Mucosa of stomach (tissue), 1 donor: ENCODE measurements around the gene DTNA.

Experiments
- H3K27me3 ChIP-seq: one replicate; pipeline ENCODE4 v1.7.0; 2013; ENCODE audit warnings: mild to moderate bottlenecking, low read length; ENCODE audit not compliant: control insufficient read depth, insufficient read depth
- H3K36me3 ChIP-seq: one replicate; pipeline ENCODE4 v1.7.0; 2013; ENCODE audit warnings: low read length; ENCODE audit not compliant: control insufficient read depth, insufficient read depth
- H3K4me1 ChIP-seq: one replicate; pipeline ENCODE4 v1.7.0; 2013; ENCODE audit warnings: mild to moderate bottlenecking, low read length; ENCODE audit not compliant: control insufficient read depth, insufficient read depth
- H3K4me3 ChIP-seq: one replicate; pipeline ENCODE4 v1.7.0; 2013; ENCODE audit warnings: low read length
- H3K9ac ChIP-seq: one replicate; pipeline ENCODE4 v1.7.0; 2013; ENCODE audit warnings: mild to moderate bottlenecking, low read length, moderate library complexity
- H3K9me3 ChIP-seq: one replicate; pipeline ENCODE4 v1.7.0; 2013; ENCODE audit warnings: mild to moderate bottlenecking, low read length, moderate library complexity; ENCODE audit not compliant: control insufficient read depth
- donor health status: Pancreatic carcinoma.

The DTNA gene

GRCh38 chr18:34775461-34775860 is 65.4 kb downstream of the DTNA start:
- Histone ChIP-seq H3K36me3 (no peaks in the 10 kb centered on the region), H3K4me1 (peaks cover 9% of the 10 kb centered on the region), H3K9ac (no peak overlapping the region), H3K9me3 (no peaks in the 10 kb centered on the region), H3K4me3 (no peak overlapping the region), H3K27me3 (no peaks in the 10 kb centered on the region)

- Histone ChIP-seq H3K27me3 (no peaks in the 10 kb centered on the region), H3K4me3 (no peak overlapping the region), H3K4me1 (peaks cover under 1% of the 10 kb centered on the region), H3K9ac (no peak overlapping the region), H3K9me3 (no peaks in the 10 kb centered on the region), H3K36me3 (no peaks in the 10 kb centered on the region)
Observed at GRCh38 chr18:34779112-34779511, 69.0 kb downstream of the DTNA start.

GRCh38 chr18:34780856-34781255 is 70.8 kb downstream of the DTNA start:
- Histone ChIP-seq H3K36me3 (no peaks in the 10 kb centered on the region), H3K4me3 (no peak overlapping the region), H3K4me1 (no peaks in the 10 kb centered on the region), H3K9ac (no peak overlapping the region), H3K27me3 (no peaks in the 10 kb centered on the region), H3K9me3 (no peaks in the 10 kb centered on the region)

GRCh38 chr18:34783501-34783900 is 73.4 kb downstream of the DTNA start:
- no peaks in the 10 kb centered on the region for H3K36me3 ChIP-seq
- H3K4me3 ChIP-seq, result no peak overlapping the region
- H3K9me3 ChIP-seq, result no peaks in the 10 kb centered on the region
- H3K27me3 ChIP-seq, result no peaks in the 10 kb centered on the region
- no peak overlapping the region for H3K9ac ChIP-seq
- no peaks in the 10 kb centered on the region for H3K4me1 ChIP-seq

- no peaks in the 10 kb centered on the region for H3K36me3 ChIP-seq
- H3K9ac ChIP-seq, result no peak overlapping the region
- H3K9me3 ChIP-seq, result no peaks in the 10 kb centered on the region
- no peak overlapping the region for H3K4me3 ChIP-seq
- no peaks in the 10 kb centered on the region for H3K27me3 ChIP-seq
- no peaks in the 10 kb centered on the region for H3K4me1 ChIP-seq
Observed at GRCh38 chr18:34786162-34786741, 76.2 kb downstream of the DTNA start.

- H3K9me3 ChIP-seq, result no peaks in the 10 kb centered on the region
- H3K9ac ChIP-seq, result no peak overlapping the region
- no peak overlapping the region for H3K4me3 ChIP-seq
- H3K4me1 ChIP-seq, result no peaks in the 10 kb centered on the region
- H3K36me3 ChIP-seq, result no peaks in the 10 kb centered on the region
- no peaks in the 10 kb centered on the region for H3K27me3 ChIP-seq
Observed at GRCh38 chr18:34787931-34788532, 77.9 kb downstream of the DTNA start.

GRCh38 chr18:34789768-34790344 is 79.8 kb downstream of the DTNA start:
- H3K9ac ChIP-seq, result no peak overlapping the region
- H3K9me3 ChIP-seq, result no peaks in the 10 kb centered on the region
- H3K36me3 ChIP-seq, result no peaks in the 10 kb centered on the region
- no peak overlapping the region for H3K4me3 ChIP-seq
- no peaks in the 10 kb centered on the region for H3K27me3 ChIP-seq
- no peaks in the 10 kb centered on the region for H3K4me1 ChIP-seq

GRCh38 chr18:34794348-34794747 is 84.2 kb downstream of the DTNA start:
- H3K36me3 ChIP-seq, result no peaks in the 10 kb centered on the region
- no peak overlapping the region for H3K9ac ChIP-seq
- H3K4me1 ChIP-seq, result no peaks in the 10 kb centered on the region
- H3K4me3 ChIP-seq, result no peak overlapping the region
- H3K9me3 ChIP-seq, result no peaks in the 10 kb centered on the region
- no peaks in the 10 kb centered on the region for H3K27me3 ChIP-seq

- no peaks in the 10 kb centered on the region for H3K36me3 ChIP-seq
- H3K4me3 ChIP-seq, result no peak overlapping the region
Observed at GRCh38 chr18:34795070-34795732, 85.1 kb downstream of the DTNA start.

GRCh38 chr18:34796035-34796657 is 86.0 kb downstream of the DTNA start:
- Histone ChIP-seq H3K36me3 (no peaks in the 10 kb centered on the region), H3K9ac (no peak overlapping the region), H3K9me3 (no peaks in the 10 kb centered on the region), H3K4me3 (no peak overlapping the region), H3K4me1 (no peaks in the 10 kb centered on the region), H3K27me3 (no peaks in the 10 kb centered on the region)

More at GRCh38 chr18:34795070-34795732, 85.1 kb downstream of the DTNA start:
- H3K4me1 ChIP-seq, result no peaks in the 10 kb centered on the region
- no peak overlapping the region for H3K9ac ChIP-seq
- H3K27me3 ChIP-seq, result no peaks in the 10 kb centered on the region
- no peaks in the 10 kb centered on the region for H3K9me3 ChIP-seq

GRCh38 chr18:34799291-34799690 is 89.2 kb downstream of the DTNA start:
- no peaks in the 10 kb centered on the region for H3K36me3 ChIP-seq
- no peaks in the 10 kb centered on the region for H3K27me3 ChIP-seq
- no peak overlapping the region for H3K9ac ChIP-seq
- no peaks in the 10 kb centered on the region for H3K4me1 ChIP-seq
- no peak overlapping the region for H3K4me3 ChIP-seq
- no peaks in the 10 kb centered on the region for H3K9me3 ChIP-seq

- H3K27me3 ChIP-seq, result no peaks in the 10 kb centered on the region
- H3K4me1 ChIP-seq, result no peaks in the 10 kb centered on the region
- no peak overlapping the region for H3K4me3 ChIP-seq
- H3K36me3 ChIP-seq, result no peaks in the 10 kb centered on the region
- H3K9ac ChIP-seq, result no peak overlapping the region
- H3K9me3 ChIP-seq, result no peaks in the 10 kb centered on the region
Observed at GRCh38 chr18:34800381-34800780, 90.3 kb downstream of the DTNA start.
